ENCODE measurements around the gene ZFP62.

ZFP62 gene

DNA sequence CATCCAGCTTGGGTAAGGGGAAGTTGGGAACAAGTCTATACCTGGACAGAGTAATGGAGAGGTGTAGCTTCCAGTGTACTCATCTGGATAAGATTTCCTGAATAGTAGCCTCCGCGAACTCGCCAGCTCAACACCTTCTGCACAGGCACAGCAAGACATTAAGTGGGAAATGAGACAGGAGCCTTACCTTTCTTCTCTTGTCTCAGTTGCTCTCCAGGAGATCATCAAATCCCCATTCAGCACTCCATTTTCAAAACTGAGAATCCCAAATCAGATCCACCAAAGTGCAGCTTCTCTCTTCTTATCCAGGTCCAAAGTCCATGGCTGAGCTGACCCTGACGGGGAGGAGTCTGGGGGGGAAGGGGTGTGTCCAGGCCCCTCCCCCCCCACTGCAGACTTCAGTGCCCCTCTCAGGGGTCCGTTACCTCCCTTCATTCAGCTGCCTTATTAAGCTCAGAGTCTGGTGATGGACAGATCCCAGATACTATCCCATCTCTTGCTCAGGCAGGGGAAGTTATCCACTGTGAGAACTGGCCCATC is 52.5 kb downstream of the ZFP62 start:
- no peak for DNase-seq

DNA sequence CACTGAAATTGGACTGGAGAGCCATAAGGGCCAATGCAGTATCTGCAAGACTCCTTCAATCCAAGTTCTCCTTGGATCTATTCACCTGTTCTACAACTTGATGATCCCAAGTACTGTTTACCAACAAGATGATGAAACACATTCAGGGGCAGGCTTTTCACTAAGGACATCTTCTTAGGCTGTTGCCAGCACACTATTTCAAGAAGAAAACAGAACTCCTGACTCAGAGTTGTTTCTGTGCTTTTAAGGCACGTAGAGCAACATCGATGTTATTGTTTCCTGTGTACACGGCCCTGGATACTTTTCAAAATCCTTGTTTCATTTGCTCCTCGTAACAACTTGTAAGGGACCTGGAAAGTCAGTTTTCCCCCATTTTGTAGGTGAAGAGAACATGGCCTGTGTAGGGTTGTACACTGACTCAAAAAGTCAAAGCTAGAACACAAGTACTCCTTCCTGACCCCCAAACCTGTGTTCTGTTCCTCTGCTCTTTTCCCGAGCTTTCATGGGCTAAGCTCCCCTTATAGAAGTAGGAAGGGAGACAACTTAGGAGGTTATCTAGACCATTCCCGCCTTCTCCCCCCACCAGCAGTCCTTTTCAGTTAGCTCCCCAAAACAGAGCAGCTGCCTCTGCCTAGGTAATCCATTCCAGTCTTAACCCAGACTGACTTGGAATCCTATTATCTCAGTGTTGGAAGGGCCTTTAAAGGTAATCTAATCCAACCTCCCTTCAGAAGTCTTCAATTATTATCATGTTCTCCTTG is 53.2 kb downstream of the ZFP62 start:
- no peak for DNase-seq

DNA sequence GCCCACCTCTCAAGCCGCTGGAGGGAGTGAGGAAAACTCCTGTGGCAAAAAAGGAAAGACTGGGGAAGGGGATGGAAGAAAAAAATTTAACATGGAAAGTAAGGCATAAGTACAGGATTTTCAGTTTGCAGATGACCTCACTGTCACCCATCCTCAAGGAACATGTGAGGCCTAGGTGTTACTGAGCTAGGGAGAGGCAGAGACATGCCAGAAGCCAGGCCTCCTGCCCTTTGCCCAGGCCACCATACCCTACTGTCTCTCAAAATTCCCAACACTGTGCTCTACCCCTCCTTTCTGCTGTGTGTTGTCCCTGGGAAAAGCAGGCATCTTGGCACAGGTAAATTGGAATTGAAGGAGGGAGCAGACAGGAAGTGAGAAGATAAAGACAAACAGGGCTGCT is 54.0 kb downstream of the ZFP62 start:
- DNase-seq, result no peak

DNA sequence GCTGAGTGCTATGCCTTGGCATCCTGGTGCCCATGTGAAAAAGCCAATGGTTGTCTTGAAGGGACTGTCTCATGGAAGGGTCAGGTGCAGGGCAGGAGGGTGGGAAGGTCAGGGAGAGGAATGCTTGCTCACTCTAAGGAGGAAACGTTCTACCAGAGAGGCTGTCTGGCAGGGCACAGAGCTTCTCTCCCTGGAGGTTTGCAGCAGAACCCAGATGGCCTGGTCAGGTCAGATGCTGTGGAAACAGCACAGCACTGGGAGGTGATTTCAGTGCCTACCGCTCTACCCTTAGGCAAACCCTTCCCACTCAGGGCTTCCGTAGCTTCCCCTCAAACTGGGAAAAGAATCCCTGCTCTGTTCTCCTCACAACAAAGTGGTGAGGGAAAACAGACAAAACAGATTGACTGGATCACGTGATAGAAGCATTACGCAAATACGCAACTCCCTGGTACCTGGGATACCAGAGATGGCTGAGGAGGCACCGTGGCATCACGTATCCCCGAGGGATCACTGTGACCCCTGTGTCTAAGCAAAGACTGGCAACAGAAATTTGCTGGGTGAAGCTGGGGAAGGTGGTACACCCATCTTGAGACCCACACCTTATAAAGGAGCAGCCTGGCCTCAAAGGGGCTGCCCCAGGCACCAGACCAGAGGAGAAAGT is 54.6 kb downstream of the ZFP62 start:
- DNase-seq, result no peak

DNA sequence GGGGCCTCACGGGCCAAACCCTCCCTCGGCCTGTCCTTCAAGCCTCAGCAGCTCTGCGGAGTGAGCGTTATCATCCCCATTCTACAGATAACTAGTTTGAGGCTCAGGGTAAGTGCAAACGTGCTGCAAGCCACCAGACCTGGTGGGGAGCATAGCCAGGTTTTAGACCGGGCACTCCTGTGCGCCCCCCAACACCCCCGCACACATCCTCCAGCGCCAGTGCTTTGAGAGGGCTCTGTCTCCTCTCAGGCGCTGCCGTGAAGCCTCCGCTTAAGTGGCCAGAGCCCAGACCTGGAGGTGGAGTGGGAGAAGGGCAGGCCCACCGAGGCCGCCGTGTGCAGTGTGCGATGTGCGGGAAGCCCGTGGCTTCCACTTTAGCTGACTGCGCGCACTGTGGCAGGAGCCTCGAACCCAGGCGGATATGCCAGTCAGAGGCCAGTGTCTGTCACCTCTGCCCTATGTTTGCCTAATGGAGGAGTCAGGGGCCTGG is 56.9 kb downstream of the ZFP62 start:
- DNase-seq, result no peak

DNA sequence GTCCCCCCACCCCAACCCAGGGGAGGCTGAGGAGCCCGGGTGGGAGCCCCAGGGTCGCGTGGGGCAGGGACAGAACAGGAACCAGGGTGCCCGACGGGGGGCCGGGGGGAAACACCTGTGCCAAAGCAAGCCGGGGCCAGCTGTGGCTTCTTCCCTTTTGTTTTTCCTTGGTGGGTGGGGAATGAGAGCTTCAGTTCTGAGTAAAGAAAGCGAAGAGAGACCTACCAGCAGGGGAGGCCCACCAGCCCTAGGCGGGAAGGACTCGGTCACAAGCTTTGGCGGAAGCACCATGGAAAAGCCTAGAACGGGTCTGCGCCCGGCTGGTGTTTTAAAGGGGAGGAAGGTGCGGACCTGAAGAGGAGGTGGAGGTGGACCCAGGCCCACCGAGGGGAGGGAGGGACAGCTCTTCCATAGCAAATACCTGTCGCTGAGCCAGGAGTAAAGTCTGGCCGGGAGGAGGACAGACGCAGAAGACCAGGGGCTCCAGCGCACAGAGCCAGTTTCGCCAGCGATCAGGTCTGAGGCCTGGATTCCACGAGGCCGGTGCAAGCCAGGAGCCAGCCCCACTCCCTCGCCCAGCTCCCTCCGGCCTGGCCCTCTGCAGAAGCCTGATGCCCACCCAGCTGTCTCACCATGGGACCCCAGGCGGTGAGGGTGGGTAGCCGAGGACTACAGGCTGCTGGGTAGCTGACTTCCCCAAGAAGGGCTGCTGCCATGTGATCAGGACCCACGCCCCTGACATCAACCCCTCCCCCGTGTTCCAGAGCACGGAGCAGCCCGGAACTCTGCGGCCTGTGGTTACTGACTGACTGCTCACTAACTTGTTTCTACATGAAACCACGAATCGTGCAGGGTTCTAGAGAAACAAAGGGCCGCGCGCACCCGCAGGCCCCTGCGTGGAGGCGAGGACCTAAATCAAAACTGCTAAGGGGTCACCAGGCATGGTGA is 57.6 kb downstream of the ZFP62 start:
- DNase-seq, result peak; percentile 73

DNA sequence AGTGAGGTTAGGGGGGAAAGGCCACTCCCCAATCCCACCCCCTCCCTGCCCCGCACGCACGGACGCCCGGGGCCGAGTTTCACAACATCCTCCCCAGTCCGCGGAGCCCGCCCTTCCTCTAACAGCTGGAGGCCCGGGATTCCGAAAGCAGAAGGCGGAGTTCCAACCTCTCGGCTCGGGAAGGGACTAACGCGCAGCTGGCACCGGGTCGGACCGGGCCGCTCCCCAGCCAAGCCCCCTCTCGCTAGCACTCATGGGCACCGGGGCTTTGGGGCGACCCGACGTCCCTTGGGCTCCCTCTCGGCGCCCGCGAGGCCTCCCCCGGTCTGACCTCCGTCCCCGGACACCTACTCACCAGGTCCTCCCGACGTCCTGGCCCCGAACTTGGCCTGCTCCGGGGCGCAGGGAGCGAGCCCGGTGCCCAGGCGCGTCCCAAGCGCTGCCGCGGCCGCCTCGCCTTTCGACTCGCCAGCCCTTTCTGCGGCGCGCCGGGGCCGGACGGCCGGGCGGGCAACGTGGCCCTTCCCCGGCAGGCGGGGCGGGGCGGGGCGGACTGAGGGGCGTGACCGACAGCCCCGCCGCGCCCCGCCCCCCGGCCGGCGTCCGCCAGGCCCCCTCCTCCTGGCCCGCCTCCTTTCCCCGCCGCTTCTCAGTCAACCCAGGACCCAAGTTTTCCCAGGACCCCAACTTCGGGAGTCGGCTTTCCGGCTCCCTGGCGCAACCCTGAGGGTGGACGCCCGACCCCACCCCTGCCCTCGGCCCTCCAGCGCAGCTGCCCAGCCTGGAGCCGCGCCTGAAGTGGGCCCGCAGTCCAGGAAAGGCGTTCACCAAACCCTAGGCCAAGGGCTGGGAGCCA is 58.5 kb downstream of the ZFP62 start, which contains the start of gene MGAT1:
TSS of gene MGAT1 (minus strand) at position 482 of the 856 bp plus-strand sequence. CDS start 9,835 bp downstream, outside the sequence.
- peak; percentile 92 for DNase-seq

DNA sequence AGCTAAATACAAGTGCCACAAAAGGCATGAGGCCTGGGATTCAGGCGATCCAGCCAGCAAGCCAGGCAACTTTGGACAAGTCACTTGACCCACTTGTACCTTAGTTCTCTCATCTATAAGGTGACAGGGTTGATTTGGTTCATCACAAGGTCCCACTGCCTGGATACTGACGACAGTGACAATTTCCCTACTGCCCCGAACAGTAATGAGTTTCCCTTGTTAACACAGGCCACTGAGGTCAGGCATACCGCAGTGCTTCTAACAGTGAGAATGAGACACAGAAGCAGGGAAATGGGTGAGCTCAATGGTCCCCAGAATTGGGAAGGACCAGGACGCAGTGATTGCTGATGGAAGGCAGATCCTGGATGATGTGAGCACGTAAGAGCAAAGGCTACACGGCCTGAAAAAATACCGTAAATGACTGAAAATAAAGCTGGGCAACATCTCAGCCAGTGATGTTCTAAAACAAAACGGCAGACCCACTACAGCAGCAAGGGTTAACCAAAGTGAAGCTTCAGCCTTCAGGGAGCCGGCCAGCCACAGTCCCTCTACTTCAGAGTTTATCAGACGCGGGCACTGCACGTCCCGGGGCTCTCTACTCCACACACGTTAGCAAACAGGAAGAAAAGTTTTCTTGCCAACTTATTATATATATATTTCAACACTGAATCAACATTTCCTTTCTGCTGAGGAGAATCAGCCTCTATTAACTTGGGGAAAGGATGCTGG is 59.3 kb downstream of the ZFP62 start:
- DNase-seq, result no peak

DNA sequence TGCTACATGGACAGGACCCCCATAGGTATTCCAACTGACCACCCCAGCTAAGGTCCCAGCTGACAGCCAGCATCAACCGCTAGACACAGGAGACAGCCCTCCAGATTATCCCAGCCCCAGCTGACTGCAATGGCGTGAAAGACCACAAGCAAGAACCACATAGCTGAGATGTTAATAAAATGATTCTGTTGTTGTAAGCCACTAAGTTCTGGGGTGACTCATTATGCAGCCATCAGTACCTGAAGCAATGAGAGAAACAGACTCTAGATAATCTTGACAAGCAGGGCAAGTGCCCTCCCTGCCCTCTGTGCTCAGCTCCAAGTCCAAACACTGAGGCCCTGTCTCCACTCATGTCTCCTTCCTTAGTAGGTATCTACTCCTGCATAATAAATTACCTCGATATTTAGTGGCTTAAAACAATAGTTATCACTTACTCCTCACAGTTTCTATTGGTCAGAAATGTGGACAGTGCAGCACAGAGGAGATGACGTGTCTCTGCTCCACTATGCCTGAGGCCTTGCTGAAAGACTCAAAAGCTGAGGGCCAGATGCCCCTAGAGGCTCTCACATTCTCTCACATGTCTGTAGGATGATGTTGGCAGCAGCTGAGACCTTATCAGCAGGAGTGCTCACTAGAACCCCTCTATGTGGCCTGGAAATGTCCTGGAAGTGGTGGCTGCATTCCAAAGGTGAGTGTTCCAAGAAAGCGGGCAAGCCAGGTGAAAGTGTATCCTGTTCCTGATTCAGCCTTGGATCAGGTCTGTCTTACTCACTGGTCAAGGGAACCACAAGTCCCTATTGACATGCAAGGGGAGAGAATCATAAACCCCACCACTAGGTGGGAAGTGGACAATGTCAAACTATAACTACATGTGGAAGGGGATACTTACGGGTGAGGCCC is 60.9 kb downstream of the ZFP62 start:
- DNase-seq, result no peak

DNA sequence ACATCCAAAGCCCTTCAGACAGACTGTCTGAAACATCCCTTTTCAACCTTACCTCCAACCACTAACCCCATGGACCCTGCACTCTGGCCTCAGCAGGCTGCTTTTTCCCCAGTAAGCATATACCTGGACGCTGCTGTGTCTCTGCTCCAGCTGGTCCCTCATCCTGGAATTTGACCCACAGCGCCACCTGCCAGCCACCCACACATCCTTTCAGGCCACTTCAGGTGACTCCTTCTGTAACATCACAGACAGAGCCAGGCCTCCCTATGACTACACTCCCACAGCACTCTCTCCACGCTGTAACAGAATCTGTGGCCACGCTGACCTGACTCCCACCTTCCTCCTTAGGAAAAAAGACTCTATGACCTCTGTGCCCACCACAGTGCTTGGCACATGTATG is 61.9 kb downstream of the ZFP62 start:
- DNase-seq, result no peak

DNA sequence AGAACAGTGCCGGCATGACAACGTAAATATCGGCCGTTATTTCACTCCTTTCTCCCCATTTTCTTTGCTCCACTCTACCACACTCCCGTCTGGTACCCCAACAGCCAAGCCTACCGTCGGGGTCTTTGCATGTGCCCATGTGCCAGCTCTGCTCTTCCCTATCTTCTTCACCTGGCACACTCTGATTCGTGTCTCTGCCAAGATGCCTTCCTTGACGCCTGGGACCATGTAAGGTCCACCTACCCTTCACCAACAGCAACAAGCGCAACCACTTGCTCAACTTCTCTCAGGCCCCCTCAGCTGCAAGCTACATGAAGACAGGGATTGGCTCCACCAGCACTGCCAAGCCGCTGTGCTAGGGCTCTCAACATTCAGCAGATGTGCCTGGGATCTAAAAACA is 62.9 kb downstream of the ZFP62 start:
- DNase-seq, result no peak

Data from right hindlimb (tissue), 1 donor.